ENCODE data around the gene GREM1. TPM values are rescaled to one million over a fixed set of nuclear protein-coding genes. Genes with fewer than 3 reads are reported as not detected.

GREM1 gene
- total and polyA plus RNA-seq, 3 donors from 2014 or later, result 1.4 to 1.8 (median 1.6) TPM

DNA sequence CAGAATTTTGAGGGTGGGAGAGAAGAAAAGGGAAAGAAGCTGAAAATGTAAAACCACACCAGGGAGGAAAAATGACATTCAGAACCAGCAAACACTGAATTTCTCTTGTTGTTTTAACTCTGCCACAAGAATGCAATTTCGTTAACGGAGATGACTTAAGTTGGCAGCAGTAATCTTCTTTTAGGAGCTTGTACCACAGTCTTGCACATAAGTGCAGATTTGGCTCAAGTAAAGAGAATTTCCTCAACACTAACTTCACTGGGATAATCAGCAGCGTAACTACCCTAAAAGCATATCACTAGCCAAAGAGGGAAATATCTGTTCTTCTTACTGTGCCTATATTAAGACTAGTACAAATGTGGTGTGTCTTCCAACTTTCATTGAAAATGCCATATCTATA, 15.5 kb downstream of the GREM1 start:
- H3K9me3 ChIP-seq, result no peaks in the 10 kb centered on the region
- H3K4me3 ChIP-seq, result no peak overlapping the region
- H3K36me3 ChIP-seq (ENCODE audit: low read depth, missing control alignments), result no peaks in the 10 kb centered on the region
- H3K27me3 ChIP-seq, result no peaks in the 10 kb centered on the region
- H3K4me1 ChIP-seq, result no peaks in the 10 kb centered on the region
- intact Hi-C loops (cut with DNase I; ENCODE audit: low total_unique reads), result no loop called here
- 59 to 71% methylated on average over 3 of the region's 3 CpGs for WGBS, 2 donors
- no peak for DNase-seq
- H3K27ac ChIP-seq, result no peak overlapping the region
- TF ChIP-seq, protein P1, sequence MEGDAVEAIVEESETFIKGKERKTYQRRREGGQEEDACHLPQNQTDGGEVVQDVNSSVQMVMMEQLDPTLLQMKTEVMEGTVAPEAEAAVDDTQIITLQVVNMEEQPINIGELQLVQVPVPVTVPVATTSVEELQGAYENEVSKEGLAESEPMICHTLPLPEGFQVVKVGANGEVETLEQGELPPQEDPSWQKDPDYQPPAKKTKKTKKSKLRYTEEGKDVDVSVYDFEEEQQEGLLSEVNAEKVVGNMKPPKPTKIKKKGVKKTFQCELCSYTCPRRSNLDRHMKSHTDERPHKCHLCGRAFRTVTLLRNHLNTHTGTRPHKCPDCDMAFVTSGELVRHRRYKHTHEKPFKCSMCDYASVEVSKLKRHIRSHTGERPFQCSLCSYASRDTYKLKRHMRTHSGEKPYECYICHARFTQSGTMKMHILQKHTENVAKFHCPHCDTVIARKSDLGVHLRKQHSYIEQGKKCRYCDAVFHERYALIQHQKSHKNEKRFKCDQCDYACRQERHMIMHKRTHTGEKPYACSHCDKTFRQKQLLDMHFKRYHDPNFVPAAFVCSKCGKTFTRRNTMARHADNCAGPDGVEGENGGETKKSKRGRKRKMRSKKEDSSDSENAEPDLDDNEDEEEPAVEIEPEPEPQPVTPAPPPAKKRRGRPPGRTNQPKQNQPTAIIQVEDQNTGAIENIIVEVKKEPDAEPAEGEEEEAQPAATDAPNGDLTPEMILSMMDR (IDR thresholded peaks at IDR 0.05), result no peak
- no peak for TF ChIP-seq POLR2A (IDR thresholded peaks at IDR 0.05)

DNA sequence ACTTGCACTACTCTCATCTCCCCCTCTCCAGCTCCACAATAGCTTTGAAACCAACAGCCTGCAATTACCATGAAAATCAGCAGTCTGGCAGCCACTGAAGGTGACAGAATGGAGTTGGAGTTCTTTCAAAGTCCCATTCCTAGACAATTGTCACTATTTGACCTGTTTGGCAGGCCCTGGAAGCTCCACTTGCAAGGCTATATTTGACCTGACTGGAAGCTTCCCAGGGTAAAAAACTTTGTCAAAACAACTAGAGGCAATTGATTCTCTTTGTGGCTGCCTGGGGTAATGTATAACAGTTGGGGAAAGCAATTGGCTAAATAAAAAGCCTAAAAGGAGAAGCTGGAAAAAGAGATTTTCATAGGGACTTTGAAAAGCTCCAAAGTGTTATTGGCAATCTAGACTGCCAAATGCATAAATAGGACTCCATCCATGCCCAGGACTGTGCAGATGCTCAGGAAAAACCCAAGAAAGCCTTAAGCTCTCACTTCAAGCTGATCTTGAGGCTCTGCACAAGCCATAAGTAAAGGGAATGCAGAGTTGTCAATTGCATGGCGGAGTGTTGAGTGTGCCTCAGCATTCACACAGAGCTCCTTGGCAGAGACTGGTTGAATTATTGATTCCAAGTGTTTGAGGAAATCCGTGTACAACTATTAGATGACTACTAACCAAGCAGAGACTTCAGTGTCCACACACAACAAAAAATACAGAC, 18.3 kb downstream of the GREM1 start:
- intact Hi-C loops (cut with DNase I; ENCODE audit: low total_unique reads), result no loop called here
- Histone ChIP-seq H3K4me3 (no peak overlapping the region), H3K27me3 (no peaks in the 10 kb centered on the region), H3K9me3 (no peaks in the 10 kb centered on the region), H3K36me3 (ENCODE audit: low read depth, missing control alignments) (no peaks in the 10 kb centered on the region), H3K27ac (no peak overlapping the region), H3K4me1 (no peaks in the 10 kb centered on the region)
- TF ChIP-seq, protein P1 (IDR thresholded peaks at IDR 0.05), result no peak
- no peak for TF ChIP-seq POLR2A (IDR thresholded peaks at IDR 0.05)
- no peak for DNase-seq
- WGBS, 2 donors, result 89 to 96% methylated on average over 2 of the region's 2 CpGs

GRCh38 chr15:32736701-32737061, 18.9 kb downstream of the GREM1 start:
- no peak overlapping the region for H3K27ac ChIP-seq
- no peak for DNase-seq
- H3K36me3 ChIP-seq (ENCODE audit: low read depth, missing control alignments), result no peaks in the 10 kb centered on the region
- TF ChIP-seq, protein P1 (IDR thresholded peaks at IDR 0.05), result no peak
- TF ChIP-seq POLR2A (IDR thresholded peaks at IDR 0.05), result no peak
- H3K9me3 ChIP-seq, result no peaks in the 10 kb centered on the region
- H3K4me1 ChIP-seq, result no peaks in the 10 kb centered on the region
- H3K27me3 ChIP-seq, result no peaks in the 10 kb centered on the region
- intact Hi-C loops (cut with DNase I; ENCODE audit: low total_unique reads), result no loop called here
- H3K4me3 ChIP-seq, result no peak overlapping the region
- 80 to 93% methylated on average over 2 of the region's 2 CpGs for WGBS, 2 donors

- intact Hi-C loops (cut with DNase I; ENCODE audit: low total_unique reads), result no loop called here
- no peak overlapping the region for H3K4me3 ChIP-seq
- H3K4me1 ChIP-seq, result no peaks in the 10 kb centered on the region
- DNase-seq, result no peak
- no peak overlapping the region for H3K27ac ChIP-seq
- H3K27me3 ChIP-seq, result no peaks in the 10 kb centered on the region
- WGBS, 2 donors, result 93% methylated on average over 4 of the region's 4 CpGs
- no peaks in the 10 kb centered on the region for H3K36me3 ChIP-seq (ENCODE audit: low read depth, missing control alignments)
- H3K9me3 ChIP-seq, result no peaks in the 10 kb centered on the region
- TF ChIP-seq POLR2A (IDR thresholded peaks at IDR 0.05), result no peak
- TF ChIP-seq, protein P1 (IDR thresholded peaks at IDR 0.05), result no peak
Measured at GRCh38 chr15:32737304-32737703, 19.5 kb downstream of the GREM1 start.

- TF ChIP-seq, protein P1 (IDR thresholded peaks at IDR 0.05), result no peak
- no peak for TF ChIP-seq POLR2A (IDR thresholded peaks at IDR 0.05)
- no peak for DNase-seq
- Histone ChIP-seq H3K27ac (no peak overlapping the region), H3K4me3 (no peak overlapping the region), H3K9me3 (no peaks in the 10 kb centered on the region), H3K4me1 (no peaks in the 10 kb centered on the region), H3K36me3 (ENCODE audit: low read depth, missing control alignments) (no peaks in the 10 kb centered on the region), H3K27me3 (no peaks in the 10 kb centered on the region)
- intact Hi-C loops (cut with DNase I; ENCODE audit: low total_unique reads), result no loop called here
- 94% methylated on average over 1 of the region's 1 CpG for WGBS, 2 donors
Measured at GRCh38 chr15:32738666-32739065, 20.9 kb downstream of the GREM1 start.
